A549 treated with CpdA at 1 μM for 4 hours (cell line): ENCODE results near the gene ZPBP. TPM values are rescaled to one million over a fixed set of nuclear protein-coding genes. Genes with fewer than 3 reads are reported as not detected.

Experiments
- total RNA-seq: library from RNA; stranded (reverse); fragments of 200-300 nt; extraction: Qiagen RNA extraction; gene quantifications from 5 replicates; pipeline ENCODE4 v1.2.3, GENCODE V29; 2022; ENCODE audit warnings: low read depth

ZPBP gene, protein sequence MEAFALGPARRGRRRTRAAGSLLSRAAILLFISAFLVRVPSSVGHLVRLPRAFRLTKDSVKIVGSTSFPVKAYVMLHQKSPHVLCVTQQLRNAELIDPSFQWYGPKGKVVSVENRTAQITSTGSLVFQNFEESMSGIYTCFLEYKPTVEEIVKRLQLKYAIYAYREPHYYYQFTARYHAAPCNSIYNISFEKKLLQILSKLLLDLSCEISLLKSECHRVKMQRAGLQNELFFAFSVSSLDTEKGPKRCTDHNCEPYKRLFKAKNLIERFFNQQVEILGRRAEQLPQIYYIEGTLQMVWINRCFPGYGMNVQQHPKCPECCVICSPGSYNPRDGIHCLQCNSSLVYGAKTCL
- total RNA-seq, result not detected in 5 replicates

DNA sequence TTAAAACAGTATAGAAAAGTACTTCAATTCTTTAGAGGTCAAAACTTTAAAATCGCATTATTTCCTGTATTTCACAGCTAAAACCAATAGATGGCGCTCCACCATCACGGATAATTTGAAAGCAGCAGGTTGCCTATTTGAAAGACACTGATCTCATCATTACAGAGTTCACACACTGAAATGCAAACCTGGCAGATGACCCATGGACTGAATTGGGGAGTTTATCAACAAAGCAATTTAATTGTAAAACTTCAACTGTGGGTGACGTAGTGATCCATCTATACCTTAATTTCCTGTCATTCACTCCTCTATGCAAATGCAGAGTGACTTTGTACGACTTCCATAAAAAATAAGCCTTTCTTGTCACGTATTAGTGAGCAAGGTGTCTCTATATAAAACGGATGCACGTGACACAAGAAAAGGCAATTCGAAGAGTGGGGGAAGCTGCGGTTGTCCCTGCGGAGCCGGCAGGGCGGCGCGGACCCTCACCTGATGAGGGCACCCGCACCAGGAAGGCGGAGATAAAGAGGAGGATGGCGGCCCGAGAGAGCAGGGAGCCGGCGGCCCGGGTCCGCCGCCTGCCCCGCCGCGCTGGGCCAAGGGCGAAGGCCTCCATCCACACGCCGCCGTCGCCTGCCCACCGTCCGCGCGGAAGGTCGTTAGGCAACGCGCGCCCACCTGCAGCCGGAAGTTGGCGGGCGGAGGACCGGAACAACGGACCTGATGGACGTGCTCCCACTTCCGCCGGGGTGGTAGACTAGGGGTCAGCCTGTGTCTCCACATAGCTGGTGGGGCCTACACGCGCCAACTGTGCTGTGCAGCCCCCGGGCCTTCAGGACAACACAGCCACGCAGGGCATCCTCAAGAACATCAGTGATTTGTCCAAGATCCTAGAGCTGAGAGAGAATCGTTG, at the start of gene ZPBP:
TSS of gene ZPBP (minus strand) at position 668 of the 913 bp plus-strand sequence. CDS start at position 616, 52 bp downstream.

Other genes with a start within 250 kb of the ZPBP start
- gene IKZF1, start 211.5 kb upstream of the ZPBP start, total RNA-seq, result 0.01 TPM in 1 of 5 replicates, not detected in the others